Activated CD8-positive, alpha-beta memory T cell treated with anti-CD3 and anti-CD28 coated beads for 4 hours (primary cell): ENCODE data around the gene AMMECR1.
"Not testable (repeated sequence)": the region's sequence is repeated elsewhere in the genome, so short reads cannot be mapped to it uniquely, and the experiment has no call there.

Experiments
- DNase-seq, 2 donors: peaks; one replicate each; pipeline ENCODE4 v3.0.0-alpha.2; 2020; ENCODE audit warnings: low read depth in 2 of 2

Gene AMMECR1

DNA sequence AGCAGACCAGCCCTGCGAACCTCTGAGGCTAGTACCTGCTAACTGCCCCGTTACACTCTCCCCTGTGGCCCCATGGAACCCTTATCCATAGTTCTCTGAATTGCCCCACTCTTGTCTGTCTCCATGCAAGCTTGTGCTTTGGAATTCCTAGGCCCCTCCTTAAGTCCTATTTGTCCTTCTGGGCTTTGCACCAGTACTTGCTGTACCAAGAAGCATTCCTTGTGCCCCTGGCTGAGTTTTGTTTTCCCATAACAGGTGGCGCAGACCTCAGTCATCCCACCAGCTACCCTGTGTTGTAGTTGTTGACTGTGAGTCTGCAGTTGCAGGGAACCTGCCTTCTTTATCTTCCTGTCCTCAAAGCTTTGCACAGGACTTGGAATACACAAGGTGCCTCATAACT, 147.9 kb downstream of the AMMECR1 start:
- DNase-seq = no peak

DNA sequence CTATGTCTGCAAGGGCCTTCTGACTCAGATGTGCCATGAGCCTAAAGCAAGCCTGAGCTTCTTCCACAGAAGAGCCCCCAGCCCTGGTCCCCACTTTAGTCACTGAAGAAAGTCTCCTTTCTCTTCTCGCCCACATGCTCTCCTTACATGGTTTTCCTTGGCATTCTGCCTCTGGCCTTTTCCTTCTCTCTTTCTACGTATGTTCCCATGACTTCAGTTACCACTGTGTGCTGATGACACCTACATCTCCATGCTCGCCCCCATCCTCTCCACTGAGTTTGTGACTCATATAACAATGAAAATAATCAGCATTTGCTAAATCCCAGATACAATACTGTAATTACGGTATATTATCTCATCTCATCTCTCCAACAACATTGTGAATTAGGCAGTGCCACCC, 149.3 kb downstream of the AMMECR1 start:
- DNase-seq = no peak

- peak; percentile 8 to 12 for DNase-seq
These were observed 149.9 kb downstream of the AMMECR1 start for GRCh38 chrX:110167952-110168451.

DNA sequence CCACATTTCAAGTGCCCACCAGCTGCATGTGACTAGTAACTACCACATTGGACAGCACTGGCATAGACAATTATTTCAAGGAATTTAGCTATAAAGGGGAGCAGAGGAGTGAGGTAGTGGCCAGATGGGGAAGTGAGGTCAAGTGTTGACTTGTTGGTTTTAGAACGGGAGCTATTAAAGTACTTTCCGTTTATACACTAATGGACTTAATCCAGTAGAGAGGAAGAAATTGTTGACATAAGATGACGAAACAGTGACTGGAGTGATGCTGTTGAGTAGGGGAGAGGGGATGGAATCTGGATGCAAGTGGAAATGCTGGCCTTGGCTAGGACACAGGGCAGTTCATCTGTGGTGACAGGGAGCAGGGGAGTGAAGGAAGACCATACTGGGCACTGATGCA, 154.4 kb downstream of the AMMECR1 start:
- no peak for DNase-seq

DNA sequence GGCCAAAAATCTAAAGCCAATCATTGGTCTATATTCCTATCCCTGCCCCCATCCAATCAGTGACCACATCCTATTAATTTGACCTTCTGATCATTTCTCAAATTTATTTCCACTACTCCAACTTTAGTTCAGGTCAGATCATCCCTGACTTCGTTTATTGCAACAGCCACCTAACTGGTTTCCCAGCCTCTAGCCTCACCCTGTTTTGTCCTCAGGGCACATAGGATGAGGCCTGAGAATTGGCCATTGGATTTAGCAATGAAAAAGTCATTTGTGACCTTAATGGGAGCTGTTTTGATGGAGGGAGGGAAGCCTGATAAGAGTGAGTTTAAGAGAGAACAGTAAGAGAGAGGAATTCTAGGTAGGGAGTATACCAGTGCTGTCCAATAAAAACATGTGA, 155.0 kb downstream of the AMMECR1 start:
- DNase-seq = no peak

DNA sequence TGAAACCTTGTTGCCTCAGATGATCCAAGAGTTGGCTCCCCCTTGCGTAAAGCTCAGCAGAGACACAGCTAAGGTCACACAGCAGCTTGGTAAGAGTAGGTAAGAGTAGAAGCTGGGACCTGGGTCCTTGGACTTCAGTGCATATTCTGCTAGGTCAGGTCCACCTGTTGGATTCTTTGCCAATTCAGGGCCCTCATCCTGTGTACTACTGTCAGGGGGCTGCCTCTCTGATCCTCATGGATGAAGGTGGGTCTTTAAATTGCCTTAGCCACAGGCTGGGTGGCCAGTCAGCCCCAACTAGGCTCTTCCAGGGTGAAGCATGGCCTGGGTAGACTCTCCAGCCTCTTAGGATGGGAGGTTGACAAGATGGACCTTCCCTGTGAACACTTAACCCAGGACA, 155.8 kb downstream of the AMMECR1 start:
- DNase-seq = no peak

- no peak for DNase-seq
These were observed 156.6 kb downstream of the AMMECR1 start for GRCh38 chrX:110161361-110161686.

DNA sequence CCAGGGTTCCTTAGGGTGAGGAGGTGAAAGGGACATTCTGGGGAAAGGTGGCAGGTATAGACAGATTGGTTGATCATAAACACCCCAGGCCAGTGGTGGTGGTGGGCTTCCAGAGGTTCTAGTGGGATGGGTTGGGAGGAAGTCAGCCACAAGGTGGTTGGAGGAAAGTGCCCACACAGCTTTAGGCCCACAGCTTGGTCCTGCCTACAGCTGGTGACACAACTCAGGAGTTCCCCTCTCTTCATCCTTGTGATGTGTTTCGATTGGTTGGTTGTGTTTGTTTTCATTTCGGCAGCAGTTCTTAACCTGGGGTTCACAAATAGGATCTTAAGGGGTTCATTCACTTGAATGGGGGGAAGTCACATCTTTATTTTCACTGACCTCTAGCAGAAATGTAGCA, 158.0 kb downstream of the AMMECR1 start:
- DNase-seq = no peak

DNA sequence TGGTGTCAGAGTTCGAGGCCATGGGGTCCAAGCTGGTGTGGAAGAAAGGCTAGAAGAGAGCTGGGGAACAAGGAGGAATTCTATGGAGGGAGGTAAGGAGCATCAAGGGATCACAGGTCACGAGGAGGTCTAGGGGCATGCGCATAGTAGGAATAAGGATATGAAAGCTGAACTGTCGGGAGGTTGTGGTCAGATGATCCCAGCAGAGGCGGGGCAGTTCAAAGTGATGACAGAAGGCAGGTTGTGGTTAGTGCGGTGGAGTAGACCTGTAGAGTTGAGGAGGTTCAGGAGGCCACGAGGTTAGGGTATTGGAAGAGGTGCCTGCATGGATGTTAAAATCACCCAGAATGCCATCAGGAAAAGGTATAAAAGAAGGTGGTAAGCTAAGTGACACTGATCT, 158.7 kb downstream of the AMMECR1 start:
- no peak for DNase-seq

GRCh38 chrX:110157444-110157843, 160.4 kb downstream of the AMMECR1 start:
- no peak for DNase-seq

DNA sequence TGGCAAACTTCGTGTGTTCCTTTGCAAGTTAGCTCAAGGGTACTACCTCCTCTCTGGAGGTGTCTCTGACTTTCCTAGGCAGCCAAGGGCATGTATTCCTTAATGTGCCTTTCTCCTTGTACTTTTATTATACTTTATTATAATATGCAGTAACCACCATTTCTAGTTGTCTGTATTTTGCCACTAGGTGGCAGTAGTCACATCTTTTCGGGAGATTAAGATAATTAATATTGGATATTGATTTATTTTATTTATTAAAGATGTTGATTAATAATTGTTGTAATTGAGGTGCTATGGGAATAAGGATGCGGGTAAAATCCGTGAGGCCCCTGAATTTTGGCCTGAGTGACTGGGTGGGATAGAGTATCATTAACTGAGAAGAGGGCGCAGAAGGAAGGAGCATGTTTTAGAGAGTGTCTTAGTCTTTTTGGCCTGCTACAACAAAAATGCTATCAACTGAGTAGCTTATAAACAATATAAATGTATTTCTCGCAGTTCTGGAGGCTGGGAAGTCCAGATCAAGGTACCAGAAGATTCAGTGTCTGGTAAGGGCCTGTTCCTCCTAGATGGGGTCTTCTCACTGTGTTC, 161.6 kb downstream of the AMMECR1 start:
- DNase-seq = no peak

GRCh38 chrX:110155759-110156158, 162.1 kb downstream of the AMMECR1 start:
- no peak for DNase-seq

DNA sequence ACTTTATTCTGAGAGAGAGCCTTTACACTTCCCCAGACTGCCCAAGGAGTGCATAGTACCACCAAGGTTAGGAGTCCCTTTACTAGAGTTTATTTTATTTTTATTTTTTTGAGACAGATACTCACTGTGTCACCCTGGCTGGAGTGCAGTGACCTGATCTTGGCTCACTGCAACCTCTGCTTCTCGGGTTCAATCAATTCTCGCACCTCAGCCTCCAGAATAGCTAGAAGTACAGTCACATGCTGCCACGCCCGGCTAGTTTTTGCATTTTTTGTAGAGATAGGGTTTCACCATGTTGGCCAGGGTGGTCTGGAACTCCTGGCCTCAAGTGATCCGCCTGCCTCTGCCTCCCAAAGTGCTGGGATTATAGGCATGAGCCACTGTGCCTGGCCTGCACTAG, 163.6 kb downstream of the AMMECR1 start:
- DNase-seq = not testable (repeated sequence)

- no peak for DNase-seq
These were observed 164.0 kb downstream of the AMMECR1 start for GRCh38 chrX:110153896-110154295.

- DNase-seq = no peak
These were observed 164.6 kb downstream of the AMMECR1 start for GRCh38 chrX:110153244-110153643.

- no peak for DNase-seq
These were observed 171.4 kb downstream of the AMMECR1 start for GRCh38 chrX:110146521-110146920.

GRCh38 chrX:110145854-110146253, 172.0 kb downstream of the AMMECR1 start:
- no peak for DNase-seq

GRCh38 chrX:110145311-110145710, 172.6 kb downstream of the AMMECR1 start:
- no peak for DNase-seq
